WTC11 (cell line): ENCODE data around the gene ST6GALNAC2. TPM values are rescaled to one million over a fixed set of nuclear protein-coding genes. Genes with fewer than 3 reads are reported as not detected.

Experiments used
- ATAC-seq: fragments of 200-7000 bp; cut with Tn5 transposase; 2 replicates; pipeline ENCODE4 v1.10.0; 2021; ENCODE audit warnings: mild to moderate bottlenecking, moderate library complexity
- CTCF ChIA-PET: fragments of 300-600 bp; sonication (Branson Sonifier 250); formaldehyde crosslinking; loops from one replicate; lab custom pipeline; 2021; ENCODE audit warnings: antibody characterized with exemption; lab: Charles Lee
- POLR2A ChIA-PET: fragments of 350-600 bp; sonication (Branson Sonifier 250); formaldehyde crosslinking; loops from one replicate; lab custom pipeline; 2021; ENCODE audit warnings: antibody characterized with exemption; lab: Charles Lee
- DNase-seq: peaks from one replicate; pipeline ENCODE4 v3.0.0; 2021; ENCODE audit warnings: low spot score
- H3K27ac Mint-ChIP-seq: 2 replicates; pipeline ENCODE4 v1.8.0; 2021; ENCODE audit warnings: mixed read lengths
- H3K27me3 Mint-ChIP-seq: 2 replicates; pipeline ENCODE4 v1.8.0; 2021; ENCODE audit warnings: low read depth, mild to moderate bottlenecking, moderate library complexity, mixed read lengths
- H3K36me3 Mint-ChIP-seq: 2 replicates; pipeline ENCODE4 v1.8.0; 2021; ENCODE audit warnings: mixed read lengths
- H3K4me1 Mint-ChIP-seq: 2 replicates; pipeline ENCODE4 v1.8.0; 2022; ENCODE audit warnings: mixed read lengths
- H3K4me3 Mint-ChIP-seq: 2 replicates; pipeline ENCODE4 v1.8.0; 2021; ENCODE audit warnings: mild to moderate bottlenecking, moderate library complexity, mixed read lengths
- H3K9me3 Mint-ChIP-seq: 2 replicates; pipeline ENCODE4 v1.8.0; 2021; ENCODE audit warnings: mixed read lengths
- CBFB ChIP-seq: sonication (generic); formaldehyde crosslinking; IDR thresholded peaks from 2 replicates; pipeline ENCODE4 v1.8.1; 2022; ENCODE audit warnings: mild to moderate bottlenecking, low read depth, missing genetic modification reagents
- FOXK1 ChIP-seq: sonication (generic); formaldehyde crosslinking; IDR thresholded peaks from 2 replicates; pipeline ENCODE4 v1.8.0; 2022; ENCODE audit warnings: mild to moderate bottlenecking, moderate library complexity, missing genetic modification reagents
- FOXP1 ChIP-seq: sonication (generic); formaldehyde crosslinking; IDR thresholded peaks from 2 replicates; pipeline ENCODE4 v1.8.0; 2022; ENCODE audit warnings: missing genetic modification reagents, mild to moderate bottlenecking, moderate library complexity, borderline replicate concordance
- NFYB ChIP-seq: sonication (generic); formaldehyde crosslinking; conservative IDR thresholded peaks from 2 replicates; pipeline ENCODE4 v1.8.0; 2022; ENCODE audit warnings: low read depth, missing genetic modification reagents
- OVOL2 ChIP-seq: fragments of 250-450 bp; sonication (Bioruptor Pico); IDR thresholded peaks from 2 replicates; pipeline ENCODE4 v1.9.0; 2021; ENCODE audit warnings: mild to moderate bottlenecking, borderline replicate concordance
- RORB ChIP-seq: fragments of 250-450 bp; sonication (Bioruptor Pico); IDR thresholded peaks from 2 replicates; pipeline ENCODE4 v1.9.0; 2021; ENCODE audit warnings: mild to moderate bottlenecking
- ZNF219 ChIP-seq: sonication (generic); formaldehyde crosslinking; IDR thresholded peaks from 2 replicates; pipeline ENCODE4 v1.8.0; 2023; ENCODE audit warnings: missing genetic modification reagents, mild to moderate bottlenecking, borderline replicate concordance
- ZNF263 ChIP-seq: sonication (generic); formaldehyde crosslinking; IDR thresholded peaks from 2 replicates; pipeline ENCODE4 v1.8.1; 2022; ENCODE audit warnings: low read depth, mild to moderate bottlenecking, moderate library complexity, missing genetic modification reagents
- total RNA-seq: library from RNA; stranded (reverse); gene quantifications from 3 replicates; pipeline ENCODE4 v1.2.3, GENCODE V29; 2021
- TF ChIP-seq, protein P1 (sequence below): sonication (generic); formaldehyde crosslinking; conservative IDR thresholded peaks from 2 replicates; pipeline ENCODE4 v1.8.1; 2022; ENCODE audit warnings: mild to moderate bottlenecking, missing genetic modification reagents
- TF ChIP-seq, protein P2 (sequence below): sonication (generic); formaldehyde crosslinking; IDR thresholded peaks from 2 replicates; pipeline ENCODE4 v1.8.0; 2022; ENCODE audit warnings: missing genetic modification reagents
- TF ChIP-seq, protein P3 (sequence below): fragments of 250-450 bp; sonication (Bioruptor Pico); IDR thresholded peaks from 2 replicates; pipeline ENCODE4 v1.9.0; 2021; ENCODE audit warnings: mild to moderate bottlenecking, borderline replicate concordance
- TF ChIP-seq, protein P4 (sequence below): fragments of 200-600 bp; IDR thresholded peaks from 2 replicates; pipeline ENCODE4 v1.8.0; 2022; ENCODE audit warnings: antibody characterized with exemption
- TF ChIP-seq, protein P5 (sequence below): sonication (generic); formaldehyde crosslinking; IDR thresholded peaks from 2 replicates; pipeline ENCODE4 v1.8.1; 2023; ENCODE audit warnings: mild to moderate bottlenecking, missing genetic modification reagents
- TF ChIP-seq, protein P6 (sequence below): sonication (generic); formaldehyde crosslinking; IDR thresholded peaks from 2 replicates; pipeline ENCODE4 v1.8.1; 2023; ENCODE audit warnings: mild to moderate bottlenecking, moderate library complexity, missing genetic modification reagents

The ST6GALNAC2 gene
- total RNA-seq, 1 experiment from 2014 or later, result not detected

DNA sequence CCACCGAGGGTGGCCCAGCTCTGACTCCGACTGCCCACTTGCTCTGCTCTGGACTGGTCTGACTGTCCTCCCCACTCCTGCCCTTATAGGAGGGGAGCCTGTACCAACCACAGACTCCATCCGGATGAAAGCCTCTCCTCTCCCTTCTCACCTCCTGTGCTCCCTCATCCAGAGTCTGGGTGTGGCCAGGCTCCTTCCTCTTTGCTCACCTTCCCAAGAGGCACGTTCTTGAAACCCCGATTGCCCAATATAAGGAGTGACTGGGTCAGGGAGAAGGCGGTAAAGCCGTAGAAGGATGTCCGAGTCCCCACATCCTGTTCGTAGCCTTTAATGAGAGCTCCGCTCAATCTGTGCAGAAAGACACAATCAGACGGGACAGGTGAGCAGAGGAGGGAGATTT, 40.8 kb upstream of the ST6GALNAC2 start:
- no peak overlapping the region for H3K4me3 Mint-ChIP-seq
- H3K9me3 Mint-ChIP-seq, result no peaks in the 10 kb centered on the region
- no peaks in the 10 kb centered on the region for H3K36me3 Mint-ChIP-seq
- POLR2A ChIA-PET, result no interaction called here
- 0 out of 2 replicates have a peak, but pooled peaks cover 5% of the 10 kb centered on the region for H3K27me3 Mint-ChIP-seq
- TF ChIP-seq, protein P1, sequence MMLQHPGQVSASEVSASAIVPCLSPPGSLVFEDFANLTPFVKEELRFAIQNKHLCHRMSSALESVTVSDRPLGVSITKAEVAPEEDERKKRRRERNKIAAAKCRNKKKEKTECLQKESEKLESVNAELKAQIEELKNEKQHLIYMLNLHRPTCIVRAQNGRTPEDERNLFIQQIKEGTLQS, result no peak
- TF ChIP-seq NFYB (CRISPR knock-in tag), result no peak
- TF ChIP-seq, protein P2, sequence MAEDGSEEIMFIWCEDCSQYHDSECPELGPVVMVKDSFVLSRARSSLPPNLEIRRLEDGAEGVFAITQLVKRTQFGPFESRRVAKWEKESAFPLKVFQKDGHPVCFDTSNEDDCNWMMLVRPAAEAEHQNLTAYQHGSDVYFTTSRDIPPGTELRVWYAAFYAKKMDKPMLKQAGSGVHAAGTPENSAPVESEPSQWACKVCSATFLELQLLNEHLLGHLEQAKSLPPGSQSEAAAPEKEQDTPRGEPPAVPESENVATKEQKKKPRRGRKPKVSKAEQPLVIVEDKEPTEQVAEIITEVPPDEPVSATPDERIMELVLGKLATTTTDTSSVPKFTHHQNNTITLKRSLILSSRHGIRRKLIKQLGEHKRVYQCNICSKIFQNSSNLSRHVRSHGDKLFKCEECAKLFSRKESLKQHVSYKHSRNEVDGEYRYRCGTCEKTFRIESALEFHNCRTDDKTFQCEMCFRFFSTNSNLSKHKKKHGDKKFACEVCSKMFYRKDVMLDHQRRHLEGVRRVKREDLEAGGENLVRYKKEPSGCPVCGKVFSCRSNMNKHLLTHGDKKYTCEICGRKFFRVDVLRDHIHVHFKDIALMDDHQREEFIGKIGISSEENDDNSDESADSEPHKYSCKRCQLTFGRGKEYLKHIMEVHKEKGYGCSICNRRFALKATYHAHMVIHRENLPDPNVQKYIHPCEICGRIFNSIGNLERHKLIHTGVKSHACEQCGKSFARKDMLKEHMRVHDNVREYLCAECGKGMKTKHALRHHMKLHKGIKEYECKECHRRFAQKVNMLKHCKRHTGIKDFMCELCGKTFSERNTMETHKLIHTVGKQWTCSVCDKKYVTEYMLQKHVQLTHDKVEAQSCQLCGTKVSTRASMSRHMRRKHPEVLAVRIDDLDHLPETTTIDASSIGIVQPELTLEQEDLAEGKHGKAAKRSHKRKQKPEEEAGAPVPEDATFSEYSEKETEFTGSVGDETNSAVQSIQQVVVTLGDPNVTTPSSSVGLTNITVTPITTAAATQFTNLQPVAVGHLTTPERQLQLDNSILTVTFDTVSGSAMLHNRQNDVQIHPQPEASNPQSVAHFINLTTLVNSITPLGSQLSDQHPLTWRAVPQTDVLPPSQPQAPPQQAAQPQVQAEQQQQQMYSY, result no peak
- TF ChIP-seq, protein P3, sequence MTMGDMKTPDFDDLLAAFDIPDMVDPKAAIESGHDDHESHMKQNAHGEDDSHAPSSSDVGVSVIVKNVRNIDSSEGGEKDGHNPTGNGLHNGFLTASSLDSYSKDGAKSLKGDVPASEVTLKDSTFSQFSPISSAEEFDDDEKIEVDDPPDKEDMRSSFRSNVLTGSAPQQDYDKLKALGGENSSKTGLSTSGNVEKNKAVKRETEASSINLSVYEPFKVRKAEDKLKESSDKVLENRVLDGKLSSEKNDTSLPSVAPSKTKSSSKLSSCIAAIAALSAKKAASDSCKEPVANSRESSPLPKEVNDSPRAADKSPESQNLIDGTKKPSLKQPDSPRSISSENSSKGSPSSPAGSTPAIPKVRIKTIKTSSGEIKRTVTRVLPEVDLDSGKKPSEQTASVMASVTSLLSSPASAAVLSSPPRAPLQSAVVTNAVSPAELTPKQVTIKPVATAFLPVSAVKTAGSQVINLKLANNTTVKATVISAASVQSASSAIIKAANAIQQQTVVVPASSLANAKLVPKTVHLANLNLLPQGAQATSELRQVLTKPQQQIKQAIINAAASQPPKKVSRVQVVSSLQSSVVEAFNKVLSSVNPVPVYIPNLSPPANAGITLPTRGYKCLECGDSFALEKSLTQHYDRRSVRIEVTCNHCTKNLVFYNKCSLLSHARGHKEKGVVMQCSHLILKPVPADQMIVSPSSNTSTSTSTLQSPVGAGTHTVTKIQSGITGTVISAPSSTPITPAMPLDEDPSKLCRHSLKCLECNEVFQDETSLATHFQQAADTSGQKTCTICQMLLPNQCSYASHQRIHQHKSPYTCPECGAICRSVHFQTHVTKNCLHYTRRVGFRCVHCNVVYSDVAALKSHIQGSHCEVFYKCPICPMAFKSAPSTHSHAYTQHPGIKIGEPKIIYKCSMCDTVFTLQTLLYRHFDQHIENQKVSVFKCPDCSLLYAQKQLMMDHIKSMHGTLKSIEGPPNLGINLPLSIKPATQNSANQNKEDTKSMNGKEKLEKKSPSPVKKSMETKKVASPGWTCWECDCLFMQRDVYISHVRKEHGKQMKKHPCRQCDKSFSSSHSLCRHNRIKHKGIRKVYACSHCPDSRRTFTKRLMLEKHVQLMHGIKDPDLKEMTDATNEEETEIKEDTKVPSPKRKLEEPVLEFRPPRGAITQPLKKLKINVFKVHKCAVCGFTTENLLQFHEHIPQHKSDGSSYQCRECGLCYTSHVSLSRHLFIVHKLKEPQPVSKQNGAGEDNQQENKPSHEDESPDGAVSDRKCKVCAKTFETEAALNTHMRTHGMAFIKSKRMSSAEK (CRISPR knock-in tag), result no peak
- no peak for TF ChIP-seq RORB (CRISPR knock-in tag)
- TF ChIP-seq, protein P4, sequence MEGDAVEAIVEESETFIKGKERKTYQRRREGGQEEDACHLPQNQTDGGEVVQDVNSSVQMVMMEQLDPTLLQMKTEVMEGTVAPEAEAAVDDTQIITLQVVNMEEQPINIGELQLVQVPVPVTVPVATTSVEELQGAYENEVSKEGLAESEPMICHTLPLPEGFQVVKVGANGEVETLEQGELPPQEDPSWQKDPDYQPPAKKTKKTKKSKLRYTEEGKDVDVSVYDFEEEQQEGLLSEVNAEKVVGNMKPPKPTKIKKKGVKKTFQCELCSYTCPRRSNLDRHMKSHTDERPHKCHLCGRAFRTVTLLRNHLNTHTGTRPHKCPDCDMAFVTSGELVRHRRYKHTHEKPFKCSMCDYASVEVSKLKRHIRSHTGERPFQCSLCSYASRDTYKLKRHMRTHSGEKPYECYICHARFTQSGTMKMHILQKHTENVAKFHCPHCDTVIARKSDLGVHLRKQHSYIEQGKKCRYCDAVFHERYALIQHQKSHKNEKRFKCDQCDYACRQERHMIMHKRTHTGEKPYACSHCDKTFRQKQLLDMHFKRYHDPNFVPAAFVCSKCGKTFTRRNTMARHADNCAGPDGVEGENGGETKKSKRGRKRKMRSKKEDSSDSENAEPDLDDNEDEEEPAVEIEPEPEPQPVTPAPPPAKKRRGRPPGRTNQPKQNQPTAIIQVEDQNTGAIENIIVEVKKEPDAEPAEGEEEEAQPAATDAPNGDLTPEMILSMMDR, result no peak
- no peak for TF ChIP-seq FOXK1 (CRISPR knock-in tag)
- TF ChIP-seq ZNF263, result no peak
- TF ChIP-seq, protein P5, sequence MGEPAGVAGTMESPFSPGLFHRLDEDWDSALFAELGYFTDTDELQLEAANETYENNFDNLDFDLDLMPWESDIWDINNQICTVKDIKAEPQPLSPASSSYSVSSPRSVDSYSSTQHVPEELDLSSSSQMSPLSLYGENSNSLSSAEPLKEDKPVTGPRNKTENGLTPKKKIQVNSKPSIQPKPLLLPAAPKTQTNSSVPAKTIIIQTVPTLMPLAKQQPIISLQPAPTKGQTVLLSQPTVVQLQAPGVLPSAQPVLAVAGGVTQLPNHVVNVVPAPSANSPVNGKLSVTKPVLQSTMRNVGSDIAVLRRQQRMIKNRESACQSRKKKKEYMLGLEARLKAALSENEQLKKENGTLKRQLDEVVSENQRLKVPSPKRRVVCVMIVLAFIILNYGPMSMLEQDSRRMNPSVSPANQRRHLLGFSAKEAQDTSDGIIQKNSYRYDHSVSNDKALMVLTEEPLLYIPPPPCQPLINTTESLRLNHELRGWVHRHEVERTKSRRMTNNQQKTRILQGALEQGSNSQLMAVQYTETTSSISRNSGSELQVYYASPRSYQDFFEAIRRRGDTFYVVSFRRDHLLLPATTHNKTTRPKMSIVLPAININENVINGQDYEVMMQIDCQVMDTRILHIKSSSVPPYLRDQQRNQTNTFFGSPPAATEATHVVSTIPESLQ (CRISPR knock-in tag), result no peak
- TF ChIP-seq FOXP1, result no peak
- TF ChIP-seq ZNF219 (CRISPR knock-in tag), result no peak
- TF ChIP-seq, protein P6, sequence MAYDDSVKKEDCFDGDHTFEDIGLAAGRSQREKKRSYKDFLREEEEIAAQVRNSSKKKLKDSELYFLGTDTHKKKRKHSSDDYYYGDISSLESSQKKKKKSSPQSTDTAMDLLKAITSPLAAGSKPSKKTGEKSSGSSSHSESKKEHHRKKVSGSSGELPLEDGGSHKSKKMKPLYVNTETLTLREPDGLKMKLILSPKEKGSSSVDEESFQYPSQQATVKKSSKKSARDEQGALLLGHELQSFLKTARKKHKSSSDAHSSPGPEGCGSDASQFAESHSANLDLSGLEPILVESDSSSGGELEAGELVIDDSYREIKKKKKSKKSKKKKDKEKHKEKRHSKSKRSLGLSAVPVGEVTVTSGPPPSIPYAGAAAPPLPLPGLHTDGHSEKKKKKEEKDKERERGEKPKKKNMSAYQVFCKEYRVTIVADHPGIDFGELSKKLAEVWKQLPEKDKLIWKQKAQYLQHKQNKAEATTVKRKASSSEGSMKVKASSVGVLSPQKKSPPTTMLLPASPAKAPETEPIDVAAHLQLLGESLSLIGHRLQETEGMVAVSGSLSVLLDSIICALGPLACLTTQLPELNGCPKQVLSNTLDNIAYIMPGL, result no peak
- TF ChIP-seq OVOL2 (CRISPR knock-in tag), result no peak
- no peak for TF ChIP-seq CBFB (CRISPR knock-in tag)
- TF ChIP-seq, all 79 proteins: peak for 0
- DNase-seq (no peak), ATAC-seq (no peak)
- peaks cover 16% of the 10 kb centered on the region for H3K4me1 Mint-ChIP-seq
- no peak overlapping the region for H3K27ac Mint-ChIP-seq
- CTCF ChIA-PET, result interaction anchor here (0.5 to 1.4 kb wide), 4 partner anchors 11 to 103 kb away, joined by 3 to 7 read pairs (median 4); no protein-coding TSS in a partner anchor
